HEK293T (cell line): ENCODE results near the gene ZNF467.

Experiments
- BHLHE40 ChIP-seq: fragments of 450-650 bp; IDR thresholded peaks from 2 replicates; pipeline ENCODE4 v1.6.1; 2016; ENCODE audit warnings: mild to moderate bottlenecking, moderate library complexity, borderline replicate concordance
- ELF4 ChIP-seq: fragments of 450-650 bp; IDR thresholded peaks from 2 replicates; pipeline ENCODE4 v1.6.1; 2017; ENCODE audit warnings: antibody characterized with exemption
- FOXA1 ChIP-seq: fragments of 450-650 bp; IDR thresholded peaks from 2 replicates; pipeline ENCODE4 v1.6.1; 2016; ENCODE audit warnings: mild to moderate bottlenecking
- FOXK2 ChIP-seq: fragments of 450-650 bp; IDR thresholded peaks from 2 replicates; pipeline ENCODE4 v1.6.1; 2016; ENCODE audit warnings: mild to moderate bottlenecking
- FOXM1 ChIP-seq: fragments of 450-650 bp; IDR thresholded peaks from 2 replicates; pipeline ENCODE4 v1.6.1; 2017; ENCODE audit warnings: mild to moderate bottlenecking, borderline replicate concordance
- HDGF ChIP-seq: fragments of 450-650 bp; IDR thresholded peaks from 2 replicates; pipeline ENCODE4 v1.6.1; 2017; ENCODE audit warnings: antibody characterized with exemption, borderline replicate concordance
- L3MBTL2 ChIP-seq: fragments of 450-650 bp; conservative IDR thresholded peaks from 2 replicates; pipeline ENCODE4 v1.6.1; 2016; ENCODE audit warnings: mild to moderate bottlenecking
- LEF1 ChIP-seq: fragments of 450-650 bp; IDR thresholded peaks from 2 replicates; pipeline ENCODE4 v1.6.1; 2017; ENCODE audit warnings: mild to moderate bottlenecking, borderline replicate concordance
- NFRKB ChIP-seq: fragments of 450-650 bp; IDR thresholded peaks from 2 replicates; pipeline ENCODE4 v1.6.1; 2016; ENCODE audit warnings: mild to moderate bottlenecking, moderate library complexity
- PKNOX1 ChIP-seq: fragments of 450-650 bp; IDR thresholded peaks from 2 replicates; pipeline ENCODE4 v1.6.1; 2016
- SP1 ChIP-seq: fragments of 450-650 bp; IDR thresholded peaks from 2 replicates; pipeline ENCODE4 v1.6.1; 2017
- SUZ12 ChIP-seq: fragments of 450-650 bp; IDR thresholded peaks from 2 replicates; pipeline ENCODE4 v1.6.1; 2016; ENCODE audit warnings: mild to moderate bottlenecking
- TARDBP ChIP-seq: fragments of 450-650 bp; IDR thresholded peaks from 2 replicates; pipeline ENCODE4 v1.6.1; 2016
- ZNF384 ChIP-seq: fragments of 450-650 bp; IDR thresholded peaks from 2 replicates; pipeline ENCODE4 v1.6.1; 2016

- no peak for TF ChIP-seq ELF4
- no peak for TF ChIP-seq BHLHE40
- no peak for TF ChIP-seq PKNOX1
- TF ChIP-seq HDGF: no peak
- no peak for TF ChIP-seq FOXM1
- no peak for TF ChIP-seq FOXA1
- TF ChIP-seq TARDBP: no peak
- no peak for TF ChIP-seq ZNF384
- TF ChIP-seq SUZ12: no peak
- no peak for TF ChIP-seq LEF1
- TF ChIP-seq L3MBTL2: no peak
- no peak for TF ChIP-seq NFRKB
- TF ChIP-seq FOXK2: no peak
- TF ChIP-seq SP1: no peak
Measured at GRCh38 chr7:149715476-149715875, 57.9 kb downstream of the ZNF467 start.
